ENCODE results near the gene ADAMTS12.

The ADAMTS12 gene

DNA sequence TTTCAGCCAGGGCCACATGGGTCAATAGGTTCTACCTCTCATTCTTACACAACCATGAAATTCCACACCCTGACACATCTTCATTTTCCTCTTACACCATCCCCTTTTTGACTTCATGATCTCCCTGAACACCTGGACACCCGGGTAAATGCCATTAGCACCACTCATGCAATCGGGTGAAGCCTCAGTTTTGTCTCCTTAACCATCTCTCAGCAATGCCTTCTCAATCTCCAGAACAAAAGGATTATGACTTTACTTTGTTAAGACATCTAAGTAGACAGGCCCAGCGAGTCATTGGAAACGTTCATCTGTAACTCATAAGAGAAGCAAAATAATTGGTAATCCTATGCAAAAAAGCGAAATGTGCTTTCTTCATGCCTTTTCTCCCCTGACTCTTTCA is 49.9 kb downstream of the ADAMTS12 start:
- no peak for DNase-seq (ENCODE audit: low read depth)

DNA sequence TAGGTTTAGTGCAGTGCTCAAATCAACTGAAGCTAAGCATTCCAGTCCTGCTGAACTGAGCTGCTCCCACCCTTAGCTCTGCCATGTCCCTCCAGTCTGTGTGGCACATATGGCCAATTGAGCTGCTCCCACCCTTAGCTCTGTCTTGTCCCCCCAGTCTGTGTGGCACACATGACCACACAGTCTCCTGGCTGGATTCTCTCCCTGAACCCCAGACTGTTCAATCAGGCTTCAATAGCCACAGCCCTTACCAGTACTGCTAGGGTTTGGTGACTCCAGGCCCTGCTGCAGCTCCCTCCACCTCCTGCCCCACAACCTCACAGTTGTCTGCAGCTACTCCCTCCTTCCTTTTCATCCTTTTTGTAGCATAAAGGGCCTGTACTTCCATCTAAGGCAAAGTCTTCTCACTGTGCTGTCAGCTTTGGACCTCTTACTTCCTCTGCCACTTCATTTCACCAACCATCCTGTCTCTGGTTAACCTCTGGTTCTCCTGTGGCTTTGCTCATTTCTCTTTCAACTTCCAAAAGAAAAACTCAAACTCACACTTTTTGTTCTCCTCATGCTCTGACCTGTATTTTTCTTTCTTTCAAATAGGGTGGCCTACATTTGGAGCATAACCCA is 50.8 kb downstream of the ADAMTS12 start:
- no peak for DNase-seq (ENCODE audit: low read depth)

DNA sequence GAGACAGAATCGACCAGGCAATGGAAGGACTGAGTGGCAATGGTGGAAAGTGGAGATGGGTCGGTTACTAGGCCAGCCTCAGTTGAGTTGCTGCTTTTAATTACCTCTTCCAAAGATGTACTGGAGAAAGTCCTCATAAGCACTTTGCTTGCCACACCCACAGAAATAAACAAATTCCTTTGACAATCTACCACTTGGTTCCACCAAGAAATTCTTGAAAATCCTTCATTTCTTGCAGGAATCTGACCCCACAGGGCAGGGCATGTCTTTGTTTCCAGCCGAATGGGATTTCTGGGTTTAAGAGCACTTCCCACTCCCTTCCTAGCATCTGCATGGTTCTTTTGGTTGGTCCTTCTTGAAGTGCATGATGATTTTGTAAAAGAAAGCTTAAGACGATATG is 54.5 kb downstream of the ADAMTS12 start:
- DNase-seq (ENCODE audit: low read depth): peak; percentile 9

DNA sequence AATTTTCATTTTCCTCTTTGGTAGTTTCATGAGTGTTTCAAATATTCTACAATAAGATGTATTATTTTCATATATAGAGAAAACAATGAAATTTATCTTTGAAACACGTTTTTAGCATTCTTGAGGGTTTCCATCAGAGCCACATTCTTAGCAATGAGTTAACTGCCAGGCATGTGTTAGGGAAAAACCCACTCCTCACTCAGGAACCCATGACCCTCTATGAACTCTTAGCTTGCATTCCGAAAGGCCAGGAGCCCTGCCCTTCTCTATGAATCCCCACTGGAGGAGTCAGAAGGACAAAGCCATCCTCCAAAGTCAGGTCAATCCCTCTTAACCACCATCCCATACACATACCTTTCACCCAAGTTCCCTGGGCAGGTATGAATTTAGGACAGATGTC is 57.5 kb downstream of the ADAMTS12 start:
- DNase-seq (ENCODE audit: low read depth): no peak

DNA sequence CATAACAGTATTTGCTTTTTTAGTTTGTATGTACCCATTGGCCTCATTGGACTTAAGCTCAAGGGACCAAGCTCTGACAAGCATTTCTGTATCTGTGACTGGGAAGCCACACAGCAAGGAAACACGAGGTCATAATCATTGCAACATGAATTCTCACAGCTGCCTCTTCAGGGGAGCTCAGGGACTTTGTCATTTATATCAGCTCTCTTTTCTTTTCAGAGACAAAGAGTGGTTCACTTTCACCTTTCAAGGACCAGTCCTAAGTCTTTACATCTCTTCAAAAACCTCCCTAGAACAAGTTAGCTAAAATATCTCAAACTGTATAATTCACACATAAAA is 58.6 kb downstream of the ADAMTS12 start:
- DNase-seq (ENCODE audit: low read depth): no peak

DNA sequence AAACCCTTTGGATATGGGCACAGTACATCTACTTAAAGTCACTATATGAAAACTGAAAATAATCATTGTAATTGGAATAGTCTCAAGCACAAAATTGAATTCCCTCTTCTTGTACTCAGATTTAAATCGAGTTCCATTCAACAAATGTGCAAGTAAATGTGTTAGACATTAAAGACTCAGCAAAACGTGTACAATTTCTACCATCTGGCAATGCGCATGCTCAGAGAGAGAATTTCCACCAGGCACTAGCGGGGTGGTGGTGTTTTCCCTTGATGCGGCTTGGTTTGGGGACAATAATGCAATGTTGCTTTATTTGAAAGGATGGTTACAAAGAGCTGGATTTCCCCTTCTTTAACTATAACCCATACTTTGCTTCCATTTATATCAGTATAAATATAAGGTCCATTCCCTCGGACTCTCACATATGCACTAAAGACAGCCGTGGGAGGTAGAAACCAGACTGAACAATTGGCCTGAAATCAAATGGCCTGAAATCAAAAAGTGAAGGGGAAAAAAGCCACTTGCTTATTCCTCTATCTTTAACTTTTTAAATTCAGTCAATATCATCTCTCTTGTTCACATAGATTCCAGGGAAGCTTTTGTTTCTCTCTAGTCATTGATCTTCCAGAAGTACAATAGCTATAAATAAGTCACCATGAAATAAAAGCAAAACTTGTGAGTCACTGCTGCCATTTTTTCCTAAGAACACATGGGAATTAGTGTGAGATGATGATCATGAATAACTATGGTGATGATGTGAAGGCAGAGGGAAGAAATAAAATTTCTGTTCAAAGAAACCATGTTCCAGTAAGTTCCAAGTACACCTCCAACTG is 59.2 kb downstream of the ADAMTS12 start:
- no peak for DNase-seq (ENCODE audit: low read depth)

DNA sequence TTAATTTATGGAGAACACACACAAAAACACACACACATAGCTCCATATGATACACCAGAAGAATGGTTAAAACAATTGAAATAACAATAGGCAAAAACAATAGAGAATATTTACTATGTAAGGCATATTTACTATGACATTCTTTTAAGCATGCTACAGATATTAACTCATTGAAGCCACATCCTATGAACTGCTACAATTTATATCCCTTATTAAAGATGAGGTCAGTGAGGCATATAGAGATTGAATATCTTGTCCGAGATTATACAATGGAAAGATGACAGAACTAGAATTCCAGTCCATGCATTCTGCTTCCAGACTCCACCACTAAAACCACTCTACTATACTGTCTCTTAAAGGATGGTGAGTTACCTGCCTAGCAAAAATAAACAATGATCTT is 60.7 kb downstream of the ADAMTS12 start:
- no peak for DNase-seq (ENCODE audit: low read depth)

DNA sequence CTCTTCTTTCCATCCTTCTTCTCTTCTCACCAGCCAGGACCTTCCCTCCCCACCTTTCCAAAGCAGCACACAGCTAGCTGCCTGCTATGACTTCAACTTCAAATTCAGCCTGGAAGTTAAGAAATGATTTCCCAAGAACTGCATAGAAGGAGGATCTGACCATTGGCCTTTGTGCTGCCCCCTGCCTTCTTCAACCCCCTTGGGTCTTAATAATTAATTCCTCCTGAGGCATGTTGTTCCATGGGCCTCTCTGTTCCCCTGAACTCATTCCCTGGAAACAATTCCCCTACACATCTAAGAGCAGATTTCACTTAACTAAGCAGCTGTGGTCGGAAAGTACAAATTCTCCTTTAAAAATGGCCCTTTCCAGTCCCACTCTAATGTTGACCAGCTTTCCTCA is 62.4 kb downstream of the ADAMTS12 start:
- DNase-seq (ENCODE audit: low read depth): peak; percentile 49

DNA sequence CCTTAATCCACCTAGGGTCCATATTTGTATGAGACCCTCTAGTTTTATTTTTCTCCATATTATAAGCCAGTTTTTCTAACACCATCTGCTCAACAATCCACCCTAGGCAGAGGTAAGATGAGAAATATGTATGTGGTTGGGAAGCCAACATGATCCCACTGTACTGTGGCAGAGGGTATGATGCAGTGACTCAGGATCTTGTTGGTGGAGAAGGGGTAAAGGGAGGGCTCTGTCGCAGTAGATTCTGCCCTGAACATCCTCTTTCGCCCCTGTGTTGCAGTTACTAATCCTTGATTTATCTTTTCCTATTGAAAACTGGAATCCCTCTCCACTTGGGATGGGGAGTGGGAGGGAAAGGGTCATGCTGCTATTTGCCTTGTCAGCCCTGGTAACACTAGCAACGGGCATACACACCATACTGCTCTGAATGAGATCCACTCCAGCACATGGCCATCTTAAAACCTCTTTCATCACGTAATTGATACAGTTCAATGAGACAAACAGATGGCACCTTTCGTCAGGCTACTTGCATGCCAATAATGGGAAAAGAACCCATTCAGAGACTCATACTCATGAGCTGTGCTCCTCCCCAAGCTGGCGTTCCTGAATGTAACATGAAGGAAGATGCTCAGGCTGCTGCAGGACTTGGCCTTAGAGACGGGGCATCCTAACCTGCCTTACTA is 63.0 kb downstream of the ADAMTS12 start:
- no peak for DNase-seq (ENCODE audit: low read depth)

DNA sequence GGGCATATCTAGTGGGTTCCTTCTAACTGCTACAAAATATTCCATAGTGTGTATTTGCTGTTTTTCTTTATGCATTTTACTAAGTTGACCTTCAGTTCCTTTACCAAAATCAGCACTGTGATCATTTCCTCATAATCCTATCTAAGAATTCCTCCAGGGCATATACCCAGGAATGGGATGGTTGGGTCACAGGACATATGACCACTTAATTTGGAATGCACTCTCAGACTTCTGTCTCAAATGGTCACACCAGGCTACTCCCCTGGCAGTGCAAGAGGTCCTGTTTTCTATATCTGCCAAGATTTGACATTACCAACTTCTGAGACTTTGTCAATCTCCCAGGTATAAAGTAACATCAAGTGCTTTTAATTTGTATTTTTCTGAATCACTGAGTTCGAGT is 63.9 kb downstream of the ADAMTS12 start:
- no peak for DNase-seq (ENCODE audit: low read depth)

DNA sequence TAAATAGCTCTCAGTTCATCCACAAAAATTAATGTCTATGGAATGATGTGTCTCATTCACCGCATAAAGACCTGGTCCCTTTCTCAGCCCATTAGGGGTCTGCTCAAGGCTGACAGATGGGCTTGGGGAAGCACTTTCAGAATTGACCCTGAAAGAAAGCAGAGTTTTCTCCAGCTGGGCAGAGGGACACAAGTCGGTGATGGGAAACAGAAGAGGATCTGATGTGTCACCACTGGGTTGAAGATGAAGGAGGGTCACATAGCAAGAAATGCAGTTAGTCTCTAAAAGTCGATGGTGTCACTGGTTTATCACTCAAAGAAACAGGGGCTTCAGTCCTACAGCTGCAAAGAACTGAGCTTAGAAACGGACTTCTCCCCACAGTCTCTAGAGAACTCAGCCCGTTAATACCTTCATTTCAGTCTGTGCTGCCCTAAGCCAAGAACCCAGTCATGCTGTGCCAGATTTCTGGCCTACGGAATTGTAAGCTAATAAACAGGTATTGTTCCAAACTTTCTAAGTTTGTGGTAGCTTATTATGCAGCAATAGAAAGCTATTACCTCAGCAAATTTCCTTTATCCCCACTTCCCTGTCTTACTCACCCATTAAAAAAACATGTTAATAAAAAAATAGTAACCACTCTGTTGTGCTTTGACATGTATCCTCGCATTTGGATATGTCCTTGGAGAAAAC is 64.6 kb downstream of the ADAMTS12 start:
- no peak for DNase-seq (ENCODE audit: low read depth)

DNA sequence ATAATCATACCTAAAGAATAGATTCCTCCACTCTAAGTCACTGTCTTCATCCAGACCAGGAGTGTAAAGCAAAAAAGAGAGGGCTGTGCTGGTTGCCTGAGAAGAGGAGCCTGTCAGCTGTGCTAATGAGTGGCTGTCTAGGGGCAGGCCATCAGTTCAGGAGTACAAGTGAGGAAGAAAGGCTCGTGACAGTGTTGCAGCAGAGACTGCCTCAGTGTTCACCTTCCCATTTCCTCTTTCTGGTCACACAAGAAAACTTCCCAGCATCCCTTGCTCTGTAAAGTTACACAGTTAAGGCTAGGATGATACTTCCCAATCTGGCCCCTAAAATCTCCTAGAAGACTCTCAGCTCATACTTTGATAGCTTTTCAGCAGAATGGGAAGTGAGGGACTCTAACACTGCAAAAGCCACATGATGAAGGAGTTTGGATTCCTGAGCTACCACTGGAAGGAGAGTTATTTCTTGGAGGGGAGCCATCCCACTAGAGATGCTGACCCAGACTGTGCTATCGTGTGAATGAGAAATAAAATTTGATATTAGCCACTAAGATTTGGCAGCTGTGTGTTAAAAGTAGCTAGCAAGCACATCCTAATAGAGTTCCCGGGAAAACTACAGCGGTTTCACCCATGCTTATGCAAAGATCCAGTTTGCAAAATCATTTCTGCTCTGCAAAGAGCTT is 67.1 kb downstream of the ADAMTS12 start:
- peak; percentile 54 for DNase-seq (ENCODE audit: low read depth)

DNA sequence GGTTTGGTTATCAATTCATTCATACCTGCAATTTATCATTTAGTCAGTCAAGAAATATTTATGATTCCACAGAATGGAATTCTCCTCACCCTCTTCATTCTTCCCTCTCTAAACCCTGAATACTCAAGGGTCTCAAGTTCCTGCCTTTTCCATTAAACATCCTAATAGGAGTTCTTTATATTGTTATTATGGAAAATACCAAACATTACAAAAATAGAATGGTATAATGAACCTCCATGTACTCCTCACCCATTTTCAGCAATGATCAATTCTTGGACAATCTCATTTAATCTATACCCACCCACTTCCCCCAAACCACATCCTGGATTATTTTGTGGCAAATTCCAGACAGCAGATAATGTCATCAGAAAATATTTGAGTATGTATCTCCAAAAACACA is 74.5 kb downstream of the ADAMTS12 start:
- no peak for DNase-seq (ENCODE audit: low read depth)

DNA sequence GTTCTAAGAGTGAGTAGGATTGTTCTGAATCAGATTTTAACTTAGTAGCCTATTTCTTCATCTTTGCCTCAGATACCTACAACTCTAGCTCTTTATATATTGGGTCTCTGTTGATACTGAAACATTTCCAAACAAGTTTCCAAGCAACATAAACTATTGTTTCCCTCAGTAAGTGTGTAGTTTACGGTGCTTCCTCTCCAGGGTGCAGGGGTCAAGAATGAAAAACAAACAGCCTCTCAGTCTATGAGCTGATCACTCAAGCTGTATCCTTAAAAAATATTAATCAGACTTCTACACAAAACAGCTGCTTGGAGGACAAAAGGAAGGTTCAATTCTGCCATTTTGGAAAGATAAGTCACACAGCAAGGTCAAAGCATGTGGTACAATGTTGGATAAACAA is 75.0 kb downstream of the ADAMTS12 start:
- DNase-seq (ENCODE audit: low read depth): peak; percentile 76

DNA sequence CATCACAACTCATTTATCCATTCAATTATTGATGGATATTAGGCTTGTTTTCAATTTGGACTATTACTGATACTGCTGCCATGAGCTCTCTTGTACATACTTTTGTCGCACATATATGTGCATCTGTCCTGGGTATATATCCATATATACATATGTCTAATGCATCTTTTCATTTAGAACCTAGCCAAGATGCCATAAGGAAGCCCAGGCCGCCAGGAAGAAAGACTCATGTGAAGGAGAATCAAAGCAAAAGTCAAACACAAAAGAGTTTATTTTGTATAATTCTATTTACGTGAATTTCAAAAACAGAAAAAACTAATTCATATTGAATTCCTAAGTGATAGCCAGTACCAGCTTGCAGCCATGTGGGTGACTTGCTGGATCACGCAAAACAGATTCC is 79.0 kb downstream of the ADAMTS12 start:
- DNase-seq (ENCODE audit: low read depth): no peak

DNA sequence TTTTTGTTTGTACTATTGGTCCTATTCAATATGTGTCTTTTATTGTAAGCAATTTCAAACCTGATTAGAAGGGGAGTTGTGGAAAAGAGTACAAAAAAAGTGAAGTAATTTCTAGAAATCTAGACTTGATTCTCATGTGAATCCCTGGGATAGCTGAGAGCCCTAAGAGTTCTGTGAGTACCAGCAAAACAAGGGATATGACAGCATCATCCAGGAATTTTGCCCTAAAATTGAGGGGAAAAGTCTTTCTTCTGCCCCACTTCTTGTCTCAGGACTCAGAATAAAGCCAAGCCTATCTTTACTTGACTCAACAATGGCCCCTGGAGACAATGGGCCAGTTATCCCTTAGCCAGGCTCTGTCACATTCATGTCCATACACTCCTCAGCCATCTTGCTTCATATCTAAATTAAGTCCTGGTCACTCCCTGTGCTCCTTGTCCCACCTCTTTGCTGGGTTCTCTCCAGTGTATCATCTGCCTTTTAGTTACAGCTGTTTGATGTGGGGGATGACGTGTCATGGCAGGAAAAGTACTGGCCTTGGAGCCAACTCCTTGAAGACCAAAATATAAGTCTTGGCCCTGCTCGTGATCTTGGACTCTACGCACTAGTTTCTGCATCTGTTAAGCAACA is 81.2 kb downstream of the ADAMTS12 start:
- DNase-seq (ENCODE audit: low read depth): no peak

DNA sequence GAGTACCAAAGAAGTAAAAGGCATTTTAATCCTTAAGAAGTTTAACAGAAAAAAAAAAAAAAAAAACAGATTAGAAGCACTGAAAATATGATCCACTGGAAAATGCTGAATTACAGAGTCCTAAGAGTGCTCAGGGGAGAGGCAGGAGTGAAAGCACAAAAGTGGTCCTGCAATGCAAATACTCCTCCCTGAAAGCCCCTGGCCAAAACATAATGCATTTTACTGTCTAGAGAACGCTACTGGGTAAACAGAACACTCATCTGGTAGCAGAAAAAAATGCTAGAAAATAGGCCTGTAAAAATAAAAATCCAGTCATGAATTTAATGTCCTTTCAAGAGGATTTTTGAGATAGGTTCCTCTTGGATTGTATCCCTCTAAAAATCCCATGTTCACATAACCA is 81.9 kb downstream of the ADAMTS12 start:
- no peak for DNase-seq (ENCODE audit: low read depth)

DNA sequence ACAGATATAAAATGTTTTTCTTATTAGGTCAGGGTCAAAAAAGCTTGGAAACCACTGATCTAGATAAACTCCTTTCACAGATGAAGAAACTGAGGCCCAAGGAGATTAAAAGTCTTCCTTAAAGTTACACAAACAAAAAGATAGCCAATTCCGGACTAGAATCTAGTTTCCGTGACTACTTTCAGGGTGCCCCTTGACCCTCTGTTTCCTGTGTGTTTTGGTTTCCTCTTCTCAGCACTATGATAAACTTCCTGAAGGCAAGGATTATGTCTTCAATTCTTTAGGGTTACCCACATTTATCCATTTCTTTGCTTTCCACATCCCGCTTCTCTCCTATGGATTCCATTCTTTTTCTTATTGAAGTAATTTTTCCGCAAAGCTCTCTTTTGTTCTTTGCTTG is 83.1 kb downstream of the ADAMTS12 start:
- no peak for DNase-seq (ENCODE audit: low read depth)

DNA sequence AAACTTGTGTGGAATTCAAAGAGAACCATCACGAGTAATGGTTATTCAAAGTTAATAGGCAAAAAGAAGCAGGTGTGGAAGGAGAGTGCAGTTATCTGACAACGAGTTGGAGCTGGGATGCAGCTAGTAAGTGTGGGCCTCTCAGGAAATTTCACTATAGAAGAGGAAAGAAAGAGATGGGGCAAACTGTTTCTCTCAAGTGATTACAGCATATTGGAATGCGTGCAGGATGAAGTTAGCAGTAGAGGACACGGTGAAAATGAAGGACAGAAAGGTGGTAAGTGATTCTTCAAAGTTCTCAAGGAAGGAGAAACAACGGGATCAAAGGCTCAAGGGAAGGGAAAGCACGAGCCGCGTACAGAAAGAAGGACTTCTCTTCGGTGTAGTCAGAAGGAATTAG is 84.0 kb downstream of the ADAMTS12 start:
- DNase-seq (ENCODE audit: low read depth): no peak

DNA sequence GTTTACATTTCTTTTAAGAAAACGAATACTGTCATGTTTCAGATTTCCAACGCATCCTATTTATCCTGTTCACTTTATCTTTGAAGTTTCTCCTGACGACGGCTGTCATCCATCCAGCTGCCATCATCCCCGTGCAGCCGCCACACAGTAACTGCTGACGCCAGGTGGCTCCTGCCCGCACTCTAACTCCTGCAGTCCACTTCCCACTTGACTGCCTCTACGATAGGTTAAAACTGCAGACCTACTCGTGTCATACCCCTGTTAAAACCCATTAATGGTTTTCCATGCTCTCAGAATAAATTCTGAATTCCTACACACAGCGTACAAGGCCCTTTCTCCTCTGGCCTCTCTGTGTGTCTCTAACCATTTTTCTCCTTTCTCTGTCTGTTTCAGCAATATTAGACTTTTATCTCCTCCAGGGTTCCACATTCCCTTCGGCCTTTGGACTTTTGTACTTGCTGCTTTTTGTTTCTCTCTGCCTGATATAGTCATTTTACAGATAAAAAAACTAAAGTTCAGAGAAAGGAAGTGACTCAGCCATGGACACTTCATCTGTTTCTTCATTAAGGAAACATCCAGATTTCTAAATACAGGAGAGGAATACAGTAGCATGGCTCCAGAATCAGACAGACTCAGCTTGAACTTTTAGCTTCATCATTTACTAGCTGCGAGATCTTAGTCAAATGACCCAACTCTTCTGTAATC is 84.9 kb downstream of the ADAMTS12 start:
- DNase-seq (ENCODE audit: low read depth): peak; percentile 51

DNA sequence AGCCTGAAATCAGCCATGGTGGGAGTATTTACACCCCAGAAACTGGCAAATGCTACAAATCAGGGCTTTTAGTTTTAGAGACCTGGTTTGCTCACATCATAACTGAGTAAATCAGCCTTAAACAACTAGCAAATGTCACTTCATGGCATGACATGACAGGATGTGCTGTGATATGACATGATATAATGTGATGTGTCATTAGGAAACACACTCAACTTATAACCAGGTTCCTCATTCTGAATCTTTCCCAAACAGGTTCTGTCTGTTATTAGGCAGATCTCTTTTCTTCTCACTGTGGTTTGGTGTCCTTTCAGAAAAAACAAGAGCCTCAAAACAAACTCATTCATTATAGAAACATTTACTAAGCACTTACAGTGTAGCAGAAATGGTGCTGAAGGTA is 90.5 kb downstream of the ADAMTS12 start:
- no peak for DNase-seq (ENCODE audit: low read depth)

Data from fibroblast of gingiva (primary cell).